ENCODE data around the gene RHOJ.

GRCh38 chr14:63273717-63274655 lies 69.7 kb downstream of the RHOJ start:
- TF ChIP-seq, protein P1, sequence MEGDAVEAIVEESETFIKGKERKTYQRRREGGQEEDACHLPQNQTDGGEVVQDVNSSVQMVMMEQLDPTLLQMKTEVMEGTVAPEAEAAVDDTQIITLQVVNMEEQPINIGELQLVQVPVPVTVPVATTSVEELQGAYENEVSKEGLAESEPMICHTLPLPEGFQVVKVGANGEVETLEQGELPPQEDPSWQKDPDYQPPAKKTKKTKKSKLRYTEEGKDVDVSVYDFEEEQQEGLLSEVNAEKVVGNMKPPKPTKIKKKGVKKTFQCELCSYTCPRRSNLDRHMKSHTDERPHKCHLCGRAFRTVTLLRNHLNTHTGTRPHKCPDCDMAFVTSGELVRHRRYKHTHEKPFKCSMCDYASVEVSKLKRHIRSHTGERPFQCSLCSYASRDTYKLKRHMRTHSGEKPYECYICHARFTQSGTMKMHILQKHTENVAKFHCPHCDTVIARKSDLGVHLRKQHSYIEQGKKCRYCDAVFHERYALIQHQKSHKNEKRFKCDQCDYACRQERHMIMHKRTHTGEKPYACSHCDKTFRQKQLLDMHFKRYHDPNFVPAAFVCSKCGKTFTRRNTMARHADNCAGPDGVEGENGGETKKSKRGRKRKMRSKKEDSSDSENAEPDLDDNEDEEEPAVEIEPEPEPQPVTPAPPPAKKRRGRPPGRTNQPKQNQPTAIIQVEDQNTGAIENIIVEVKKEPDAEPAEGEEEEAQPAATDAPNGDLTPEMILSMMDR (IDR thresholded peaks at IDR 0.05 in 2 of 3, conservative IDR thresholded peaks at IDR 0.05 in 1 of 3; ENCODE audit: control insufficient read depth in 2 of 3, extremely low read depth in 1 of 3, insufficient read depth in 1 of 3, low read depth in 3 of 3, low read length in 3 of 3) = no peak
- TF ChIP-seq BCLAF1 (IDR thresholded peaks at IDR 0.05) = no peak
- no peak for TF ChIP-seq CBX3 (IDR thresholded peaks at IDR 0.05; ENCODE audit: borderline replicate concordance, low read depth)
- no peak for TF ChIP-seq E2F4 (IDR thresholded peaks at IDR 0.05; ENCODE audit: low read depth, low read length)
- TF ChIP-seq ESRRA (IDR thresholded peaks at IDR 0.05; ENCODE audit: low read length) = no peak
- TF ChIP-seq EZH2 (IDR thresholded peaks at IDR 0.05; ENCODE audit: borderline replicate concordance, control insufficient read depth, low read depth, low read length) = no peak
- TF ChIP-seq TARDBP (IDR thresholded peaks at IDR 0.05; ENCODE audit: borderline replicate concordance) = no peak
- TF ChIP-seq EP300 (IDR thresholded peaks at IDR 0.05; ENCODE audit: borderline replicate concordance in 1 of 2, control insufficient read depth in 1 of 2, low read depth in 2 of 2, low read length in 2 of 2) = no peak
